GM18499 (cell line): ENCODE measurements around the gene INKA2.

Source experiments
- ATAC-seq: cut with Tn5 transposase; IDR thresholded peaks from one replicate; pipeline ENCODE4 v1.9.1; 2021; ENCODE audit warnings: moderate number of reproducible peaks; ENCODE audit not compliant: insufficient read depth, unreplicated experiment

The INKA2 gene

DNA sequence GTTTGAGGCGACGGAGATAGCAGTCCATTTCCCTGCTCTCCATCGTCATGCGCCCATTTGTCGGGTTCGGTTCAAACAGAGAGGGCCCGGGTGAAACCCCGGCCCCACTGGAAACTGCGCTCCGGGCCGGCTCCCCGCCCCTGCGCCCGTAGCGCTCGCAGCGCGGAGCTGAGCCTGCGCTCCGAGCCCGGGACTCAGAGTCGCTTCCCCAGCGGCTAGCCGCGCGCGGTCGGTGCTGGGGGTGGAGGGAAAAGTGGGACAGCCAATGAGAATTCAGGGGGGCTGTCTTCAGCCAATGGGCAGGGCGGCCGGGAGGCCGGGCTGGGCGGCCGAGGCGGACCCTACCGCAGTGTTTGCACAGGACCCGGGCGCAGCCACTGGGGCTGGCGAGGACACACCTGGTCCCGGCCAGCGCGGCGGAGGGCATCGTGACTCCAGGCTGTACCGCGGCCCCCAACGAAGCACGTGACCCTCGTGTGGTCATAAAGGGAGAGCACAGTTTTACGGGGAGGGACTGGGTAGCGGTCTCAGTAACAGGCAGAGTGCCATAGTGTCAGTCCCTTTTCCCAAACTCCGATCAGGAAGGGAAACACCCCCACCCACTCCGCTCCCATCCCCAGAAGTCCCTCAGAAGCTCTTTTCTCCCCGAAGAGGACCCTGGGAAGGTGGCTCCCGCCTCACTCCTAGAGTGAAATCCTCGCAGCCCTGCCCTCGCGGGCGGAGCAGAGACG, at the start of gene INKA2:
TSS of gene INKA2 (minus strand) at position 202 of the 731 bp plus-strand sequence. CDS start at position 49, 153 bp downstream.
- ATAC-seq: peak; percentile 63

DNA sequence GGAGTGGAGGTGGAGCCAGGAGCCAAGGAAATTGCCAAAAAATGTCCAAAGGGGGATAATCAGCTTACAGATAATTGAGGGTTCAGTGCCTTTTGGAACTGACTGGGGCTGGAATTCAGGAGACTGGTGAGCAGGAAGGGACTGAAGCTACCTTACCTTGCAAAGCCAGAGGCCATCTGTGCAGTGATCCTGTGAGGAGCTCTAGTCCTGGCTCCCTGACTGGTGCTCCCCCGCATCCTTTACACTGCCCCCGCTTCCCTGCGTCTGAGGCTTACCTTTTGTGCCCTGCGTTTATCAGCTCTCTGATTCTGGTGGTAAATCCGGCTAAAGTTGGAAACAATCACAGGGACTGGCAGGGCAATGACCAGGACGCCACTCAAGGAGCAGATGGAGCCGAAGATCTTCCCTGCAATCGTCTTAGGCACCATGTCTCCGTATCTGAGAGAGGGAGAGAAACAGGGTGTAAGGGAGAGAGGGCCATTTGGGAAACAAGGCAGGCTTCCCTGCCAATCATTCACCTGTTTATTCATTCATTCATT, 47.5 kb upstream of the INKA2 start:
- ATAC-seq: no peak

DNA sequence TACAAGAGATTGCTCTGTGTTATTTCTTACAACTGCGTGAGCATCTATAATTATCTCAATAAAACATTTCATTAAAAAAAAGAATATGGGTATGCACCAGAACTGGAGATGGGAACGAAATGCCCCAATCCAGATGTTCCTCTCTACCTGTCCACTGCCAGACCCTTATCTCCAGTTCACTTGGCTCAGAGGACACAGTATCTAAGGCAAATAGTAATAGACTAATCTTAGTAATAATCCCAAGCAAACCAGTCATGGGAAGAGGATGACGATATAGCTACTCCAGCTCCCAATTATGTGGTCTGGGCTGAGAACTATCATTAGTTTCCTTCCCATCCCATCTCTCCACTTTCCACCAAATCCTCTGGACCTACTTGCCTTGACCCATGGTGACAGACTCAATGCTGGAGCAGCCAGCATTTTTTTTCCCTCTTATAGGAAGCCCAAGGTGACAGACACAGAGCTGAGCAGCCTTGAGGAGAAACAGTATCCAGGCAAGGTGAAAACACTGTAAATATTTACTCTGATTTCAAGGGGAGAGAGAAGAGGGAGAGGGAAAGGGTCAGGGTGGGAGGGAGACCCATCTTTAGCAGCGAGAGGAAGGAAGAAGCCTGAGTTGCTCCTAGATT, 45.2 kb upstream of the INKA2 start:
- ATAC-seq: no peak

DNA sequence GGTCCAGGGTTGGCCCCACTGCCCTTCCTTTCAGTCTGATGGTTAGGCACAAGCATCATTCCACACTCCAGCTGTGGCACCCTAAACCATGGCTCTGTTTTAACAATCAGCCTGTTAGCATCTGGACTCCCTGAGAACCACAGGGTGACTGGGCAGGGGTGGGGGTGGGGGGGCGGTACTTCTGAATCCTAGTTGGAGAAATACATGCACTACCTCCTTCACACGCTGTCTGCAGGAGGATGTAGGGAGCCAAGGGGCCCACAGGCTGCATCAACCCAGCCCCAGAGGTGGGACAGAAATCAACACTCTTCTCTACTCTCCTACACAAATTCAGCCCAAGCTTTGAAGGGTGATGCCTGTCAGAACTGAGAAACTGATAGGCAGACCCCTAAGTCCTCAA, 40.4 kb upstream of the INKA2 start:
- no peak for ATAC-seq

DNA sequence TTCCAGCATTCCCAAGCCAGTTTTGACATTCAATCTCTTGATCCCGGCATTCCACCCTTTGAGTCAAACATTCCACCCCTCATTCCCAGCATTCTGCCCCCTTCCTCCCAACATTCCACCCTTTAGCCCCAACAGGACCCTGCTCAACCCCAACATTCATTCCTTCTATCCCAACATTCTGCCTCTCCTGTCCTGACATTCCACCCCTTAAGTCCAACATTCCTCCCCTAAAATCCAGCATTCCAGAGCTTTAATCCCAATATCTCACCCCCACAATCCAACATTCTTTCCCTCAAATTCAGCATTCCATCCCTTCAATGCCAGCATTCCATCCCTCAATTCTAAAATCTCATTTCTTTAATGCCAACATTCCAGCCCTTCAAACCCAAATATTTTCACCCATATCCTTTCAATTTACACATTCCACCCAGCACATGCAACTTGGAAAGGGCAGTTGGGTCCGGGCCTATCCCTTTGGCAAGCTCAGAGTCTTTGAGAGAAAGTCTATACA, 39.4 kb upstream of the INKA2 start:
- no peak for ATAC-seq

DNA sequence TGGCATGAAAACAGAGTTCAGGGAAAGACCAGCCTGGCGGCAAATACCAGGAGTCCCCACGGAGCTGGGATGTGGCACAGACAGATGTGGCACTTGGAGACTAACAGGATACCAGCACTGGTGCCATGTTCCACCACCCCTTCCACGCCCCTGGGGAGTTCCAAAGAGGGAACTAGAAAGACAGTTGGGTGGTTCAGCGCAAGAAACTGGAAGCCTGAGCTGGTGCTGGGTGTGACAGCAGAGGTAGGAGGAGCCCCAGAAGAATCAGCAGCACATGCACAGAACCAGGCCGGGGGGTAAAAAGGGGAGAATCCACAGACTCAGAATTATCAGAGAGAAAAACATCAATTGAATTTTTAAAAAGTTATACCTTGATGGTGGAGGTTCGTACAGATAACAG, 38.9 kb upstream of the INKA2 start:
- no peak for ATAC-seq

DNA sequence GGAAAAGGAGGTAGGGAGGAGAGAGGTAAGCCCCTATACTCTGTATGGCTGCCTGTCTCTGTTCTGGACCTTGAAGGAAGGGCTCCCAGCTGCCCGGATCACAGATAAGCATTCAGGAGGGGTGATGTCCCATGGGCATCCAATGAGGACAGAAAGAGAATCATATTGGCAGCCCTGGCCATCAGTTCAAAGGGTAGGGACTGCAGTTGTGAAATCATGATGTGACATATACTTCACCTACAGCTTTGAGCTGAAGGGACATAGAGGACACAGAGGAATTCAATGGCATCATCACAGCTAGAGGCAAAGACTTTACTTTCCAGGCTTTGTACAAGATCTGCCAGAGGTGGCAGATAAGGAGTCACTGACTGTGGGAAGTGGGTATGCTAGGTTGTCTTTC, 38.1 kb upstream of the INKA2 start:
- ATAC-seq: no peak

DNA sequence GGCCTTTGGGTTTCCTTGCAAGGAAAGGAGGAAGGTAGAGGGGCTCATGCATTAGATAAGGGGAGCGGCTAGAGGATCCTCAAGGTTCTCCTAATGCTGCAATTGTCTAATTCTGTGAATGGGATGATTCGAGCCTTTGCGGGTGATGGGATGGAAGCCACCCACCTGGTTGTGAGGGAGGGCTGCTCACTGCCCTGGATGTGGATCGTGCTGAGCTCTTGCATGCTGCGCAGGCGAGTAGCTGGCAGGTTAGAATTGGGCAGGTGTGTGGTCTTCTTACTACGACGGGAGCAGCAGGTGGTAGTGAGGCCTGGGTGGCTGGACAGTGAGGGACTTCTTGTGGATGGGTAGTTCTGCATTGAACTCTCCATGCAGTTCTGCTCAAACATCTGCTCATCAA, 37.7 kb upstream of the INKA2 start:
- ATAC-seq: no peak

DNA sequence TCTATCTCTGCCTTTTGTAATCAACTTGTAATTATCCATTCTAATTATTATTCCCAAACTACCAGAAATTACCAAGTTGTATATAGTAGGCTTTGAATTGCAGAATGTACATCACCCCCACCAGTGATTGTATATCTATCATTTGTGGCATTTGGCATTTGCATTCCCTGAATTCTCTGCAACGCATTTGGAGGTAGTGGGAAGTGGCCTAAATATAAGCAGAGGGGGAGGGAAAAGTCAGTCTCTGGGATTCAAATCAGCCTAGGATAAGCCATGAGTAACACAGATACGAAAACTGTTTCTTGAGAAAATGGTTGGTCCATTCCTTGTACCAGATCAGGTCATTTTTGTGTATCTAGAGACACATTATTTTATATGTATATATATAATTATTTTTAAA, 37.2 kb upstream of the INKA2 start:
- ATAC-seq: no peak

DNA sequence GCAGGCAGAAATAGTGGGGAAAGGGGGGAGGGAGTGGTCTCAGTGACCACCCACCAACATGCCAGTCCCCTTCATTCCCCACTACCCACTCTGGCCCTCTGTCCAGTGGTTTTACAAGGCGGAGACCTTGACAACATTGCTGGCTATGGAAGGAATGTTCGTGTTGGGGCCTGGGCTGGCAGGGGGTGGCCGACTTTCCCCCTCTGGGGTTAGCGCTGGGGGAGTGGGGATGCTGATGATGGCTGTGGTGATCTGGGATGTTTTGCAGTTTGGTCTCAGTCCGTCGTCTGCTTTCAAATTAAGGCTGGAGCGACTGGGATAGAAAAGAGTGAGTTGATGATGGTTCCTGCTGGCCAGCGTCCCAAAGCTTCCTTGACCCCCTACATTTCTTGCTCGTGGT, 36.8 kb upstream of the INKA2 start:
- no peak for ATAC-seq

DNA sequence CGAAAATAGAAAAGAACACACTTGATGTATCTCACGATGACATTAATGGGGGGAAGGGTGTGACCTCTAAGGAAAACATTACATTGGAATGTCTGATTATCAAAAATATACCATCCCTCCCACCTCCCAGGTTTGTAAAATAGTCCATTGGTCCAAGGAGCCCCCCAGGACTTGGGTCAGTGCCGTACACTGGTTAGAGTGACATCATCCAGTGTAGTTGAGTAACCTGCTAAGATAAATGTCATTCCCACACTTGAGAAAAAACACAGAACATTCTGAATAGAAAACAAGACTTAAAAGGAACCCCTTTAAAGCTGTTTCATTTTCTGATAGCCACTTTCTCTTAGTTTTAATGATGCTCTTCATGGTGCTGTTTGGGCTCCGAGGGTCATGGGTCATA, 31.7 kb upstream of the INKA2 start:
- no peak for ATAC-seq

DNA sequence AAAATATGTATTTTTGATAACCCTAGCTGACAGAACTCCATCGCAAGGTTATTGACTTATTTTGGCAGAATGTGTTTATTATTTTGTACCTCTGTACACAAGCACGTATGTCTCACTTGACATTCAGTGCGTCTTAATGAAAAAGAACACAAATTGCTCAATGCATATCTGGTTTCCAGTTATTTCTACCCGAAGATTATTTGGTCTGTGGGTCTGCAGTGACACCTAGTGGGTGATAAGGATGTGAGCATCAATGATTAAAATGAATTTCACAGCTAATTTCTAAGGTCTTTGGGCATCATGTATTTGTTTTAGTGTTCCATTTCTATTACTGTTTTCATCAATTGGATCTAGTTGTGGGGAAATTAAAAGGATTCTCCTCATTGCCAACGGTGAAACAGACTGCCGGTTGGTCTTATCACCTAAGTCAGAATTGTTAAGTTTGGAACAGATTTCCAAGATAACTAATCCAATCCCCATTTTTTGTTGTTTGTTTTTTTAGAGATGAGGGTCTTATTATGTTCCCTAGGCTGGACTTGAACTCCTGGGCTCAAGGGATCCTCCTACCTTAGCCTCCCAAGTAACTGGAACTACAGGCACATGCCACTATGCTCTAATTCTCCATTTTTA, 30.4 kb upstream of the INKA2 start:
- ATAC-seq: no peak

DNA sequence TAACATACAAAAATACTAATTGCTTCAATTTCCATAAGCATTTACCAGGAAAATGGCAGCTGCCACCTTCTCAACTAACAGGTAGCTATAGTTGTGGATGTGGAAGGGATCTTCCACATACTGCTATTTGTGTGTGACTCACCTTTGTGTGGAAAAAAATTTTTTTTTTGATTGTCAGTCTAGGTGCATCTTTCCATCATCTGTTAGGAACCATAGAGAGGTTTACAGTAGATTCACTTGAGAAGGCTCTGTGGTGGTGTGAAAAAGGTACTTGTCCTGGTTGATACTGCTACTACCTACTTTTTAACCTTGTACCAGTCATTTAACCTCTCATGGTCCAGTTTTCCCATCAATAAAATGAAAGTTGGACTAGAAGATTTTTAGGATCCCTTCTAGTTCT, 29.4 kb upstream of the INKA2 start:
- ATAC-seq: no peak

DNA sequence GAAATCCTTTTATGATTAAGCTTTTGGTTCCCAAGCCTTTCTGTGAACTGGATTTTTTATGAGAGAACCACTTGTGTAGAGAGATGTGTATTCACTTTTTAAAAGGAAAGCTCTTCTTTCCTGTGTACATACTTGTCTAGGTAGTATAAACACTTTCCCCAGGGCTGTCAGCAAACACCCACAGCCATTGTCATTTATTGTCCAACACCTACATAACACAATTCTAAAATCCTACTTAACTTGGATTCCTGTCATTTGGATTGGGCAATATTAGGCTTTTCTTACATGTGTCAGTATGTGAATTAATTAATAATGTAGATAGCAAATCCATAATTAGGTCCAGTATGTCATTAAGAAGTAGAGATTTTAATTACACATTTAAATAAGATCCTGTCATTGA, 28.8 kb upstream of the INKA2 start:
- ATAC-seq: no peak

DNA sequence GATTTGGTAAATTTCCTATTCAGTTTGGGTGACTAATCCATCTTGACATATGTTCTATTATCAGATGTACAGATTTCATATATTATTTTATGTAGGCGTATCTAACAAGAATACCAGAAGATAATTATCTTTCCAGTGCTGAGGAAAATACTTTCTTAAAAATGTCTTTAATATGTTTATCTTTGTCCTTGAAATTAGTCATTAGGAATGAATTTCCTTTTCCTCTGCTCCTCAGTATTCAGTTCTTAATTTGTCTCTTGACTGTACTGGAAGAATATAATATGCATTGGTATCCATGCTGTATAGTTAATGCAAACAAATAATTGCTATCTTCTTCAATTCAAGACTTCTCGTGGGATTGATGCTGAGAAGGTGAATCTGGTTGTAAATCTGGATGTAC, 23.1 kb upstream of the INKA2 start:
- no peak for ATAC-seq

DNA sequence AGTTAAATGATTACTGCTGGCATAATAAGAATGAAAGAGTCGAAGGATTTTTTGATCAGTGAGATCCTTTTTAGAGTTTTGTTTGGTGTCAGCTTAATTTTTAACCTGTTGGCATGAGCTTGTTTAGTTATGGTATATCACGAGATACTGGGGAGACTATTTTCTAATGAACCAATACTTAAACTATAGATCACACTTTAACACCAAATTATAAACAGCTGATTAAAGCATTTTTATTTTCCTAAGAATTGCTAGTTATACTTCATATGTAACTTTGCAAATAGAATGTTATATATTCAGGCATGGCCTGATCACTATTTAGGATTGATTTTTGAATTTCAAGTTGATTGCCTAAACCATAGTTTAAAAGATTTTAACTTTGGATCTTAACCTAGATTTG, 22.5 kb upstream of the INKA2 start:
- ATAC-seq: no peak

DNA sequence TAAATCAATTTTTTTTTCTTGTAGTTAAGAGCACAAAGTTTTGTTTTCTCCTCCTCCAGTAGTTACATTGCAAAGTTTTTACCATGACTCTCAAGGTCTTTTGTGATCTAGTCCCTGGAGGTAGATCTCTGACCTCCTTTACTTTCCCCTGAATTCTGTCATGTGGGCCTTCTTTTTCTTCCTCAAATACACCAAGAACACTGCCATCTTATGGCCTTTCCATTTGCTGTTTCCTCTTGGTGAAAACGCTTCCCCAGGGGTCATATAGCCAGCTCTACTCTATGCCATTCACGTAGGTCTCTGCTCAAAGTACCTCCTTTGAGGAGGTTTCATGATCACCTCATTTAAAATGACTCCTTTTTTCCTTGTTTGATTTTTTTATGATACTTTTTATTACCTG, 19.2 kb upstream of the INKA2 start:
- ATAC-seq: no peak

DNA sequence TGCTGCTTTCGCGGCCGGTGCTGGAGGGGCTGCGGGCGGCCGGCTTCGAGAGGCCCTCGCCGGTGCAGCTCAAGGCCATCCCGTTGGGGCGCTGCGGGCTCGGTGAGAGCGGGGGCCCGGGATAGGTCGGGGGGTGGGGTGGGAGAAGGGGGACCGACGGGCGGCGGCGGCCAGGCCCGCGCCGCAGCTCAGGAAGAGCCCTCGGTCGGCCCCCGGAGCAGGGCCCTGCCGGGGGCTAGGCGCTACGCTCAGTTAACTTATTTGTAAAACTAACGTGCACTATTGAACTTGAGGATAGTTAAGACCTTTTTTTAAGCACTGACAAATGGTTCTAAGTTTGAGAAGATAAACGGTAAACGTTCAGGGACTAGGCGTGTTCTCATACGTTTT, 16.9 kb upstream of the INKA2 start:
- peak; percentile 7 for ATAC-seq

DNA sequence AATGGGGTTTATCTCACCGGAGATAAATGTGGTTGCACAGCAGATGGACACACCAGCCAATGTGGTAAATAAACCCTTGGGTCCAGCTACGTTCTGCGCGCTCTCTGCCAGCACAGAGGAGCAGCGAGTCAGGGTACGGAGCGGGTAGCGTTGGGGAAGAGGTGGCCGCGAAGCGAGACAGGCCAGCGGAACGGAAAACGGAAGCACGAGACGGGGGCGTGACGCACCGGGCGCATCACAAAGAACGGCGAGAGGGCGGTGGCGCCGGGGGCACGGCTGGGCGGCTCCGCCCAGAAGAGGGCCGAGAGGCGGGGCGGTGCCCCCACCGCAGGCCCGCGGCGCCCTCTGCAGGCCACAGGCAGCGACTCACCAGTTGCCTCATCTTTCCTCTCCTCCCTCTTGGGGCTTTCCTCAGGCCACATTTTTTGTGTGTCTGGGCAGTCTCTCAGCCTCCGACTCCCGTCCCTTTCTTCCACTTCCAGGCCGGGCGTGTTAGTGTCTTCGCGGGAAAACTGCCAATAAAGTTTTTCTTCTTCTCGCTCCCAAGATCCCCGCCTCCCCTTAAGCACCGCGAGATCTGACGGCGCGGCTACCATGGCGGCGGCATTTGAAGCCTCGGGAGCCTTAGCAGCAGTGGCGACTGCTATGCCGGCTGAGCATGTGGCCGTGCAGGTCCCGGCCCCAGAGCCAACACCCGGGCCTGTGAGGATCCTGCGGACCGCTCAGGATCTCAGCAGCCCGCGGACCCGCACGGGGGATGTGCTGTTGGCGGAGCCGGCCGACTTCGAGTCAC, 16.3 kb upstream of the INKA2 start, which contains the start of gene DDX20:
TSS of gene DDX20 (plus strand) at position 571 of the 793 bp plus-strand sequence. CDS start at position 595, 24 bp downstream.
- peak; percentile 73 for ATAC-seq

DNA sequence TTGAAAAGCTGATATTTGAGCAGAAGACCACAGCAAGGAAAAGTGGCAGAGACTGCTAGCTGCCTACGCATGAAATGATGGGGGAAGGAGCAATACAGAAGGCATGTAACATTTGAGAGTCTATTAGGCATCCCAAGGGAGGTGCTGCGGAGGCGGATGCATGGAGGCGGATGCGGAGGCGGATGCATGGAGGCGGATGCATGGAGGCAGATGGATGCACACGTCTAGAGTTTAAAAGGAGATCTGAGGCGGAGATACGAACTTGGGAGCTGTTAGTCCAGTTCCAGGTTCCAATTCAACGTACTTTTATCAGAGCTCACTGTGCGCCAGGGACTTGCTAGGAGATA, 15.8 kb upstream of the INKA2 start:
- ATAC-seq: no peak
